Lower leg skin (tissue), 4 donors: ENCODE data around the gene SLC1A4. TPM values are rescaled to one million over a fixed set of nuclear protein-coding genes. Genes with fewer than 3 reads are reported as not detected.

ENCODE experiments used
- DNase-seq, 2 donors: peaks; one replicate each; pipeline ENCODE4 v3.0.0-alpha.2; 2019; ENCODE audit warnings: low spot score in 2 of 2
- H3K4me3 ChIP-seq: fragments of 200-600 bp; sonication (generic); 2 replicates; pipeline ENCODE4 v1.5.1; 2017; ENCODE audit warnings: mild to moderate bottlenecking, low read depth; ENCODE audit not compliant: poor library complexity, severe bottlenecking
- CTCF ChIP-seq, 3 donors: fragments of 450-650 bp; IDR thresholded peaks; one replicate each; pipeline ENCODE4 v1.5.1; 2016; ENCODE audit warnings: antibody characterized with exemption in 3 of 3, mild to moderate bottlenecking in 3 of 3, moderate library complexity in 2 of 3
- POLR2A ChIP-seq, 2 donors: fragments of 450-650 bp; IDR thresholded peaks; one replicate each; pipeline ENCODE4 v1.6.1; 2016 to 2017; ENCODE audit warnings: antibody characterized with exemption in 2 of 2, mild to moderate bottlenecking in 1 of 2, moderate library complexity in 1 of 2
- WGBS, 2 donors: methylation state at CpG; one replicate each; pipeline ENCODE4 v1.1.5; 2018; 5-methylcytosine and 5-hydroxymethylcytosine counted together
- intact Hi-C: fragments of 100-400 bp; cut with DNase I; formaldehyde crosslinking; loops from one replicate; pipeline ENCODE4 v1.15.0; 2023; ENCODE audit warnings: low total_unique reads
- total RNA-seq, 4 donors: library from RNA; depleted of rRNA; stranded (reverse); fragments of >200 nt; gene quantifications; one replicate each; pipeline ENCODE4 v1.1.0, GENCODE V29; 2016

Gene SLC1A4
- total RNA-seq, result 10 to 100 TPM in 3 of 4 donors, 1 to 10 TPM in 1; 8.3 to 31.1 (median 18.0) TPM

DNA sequence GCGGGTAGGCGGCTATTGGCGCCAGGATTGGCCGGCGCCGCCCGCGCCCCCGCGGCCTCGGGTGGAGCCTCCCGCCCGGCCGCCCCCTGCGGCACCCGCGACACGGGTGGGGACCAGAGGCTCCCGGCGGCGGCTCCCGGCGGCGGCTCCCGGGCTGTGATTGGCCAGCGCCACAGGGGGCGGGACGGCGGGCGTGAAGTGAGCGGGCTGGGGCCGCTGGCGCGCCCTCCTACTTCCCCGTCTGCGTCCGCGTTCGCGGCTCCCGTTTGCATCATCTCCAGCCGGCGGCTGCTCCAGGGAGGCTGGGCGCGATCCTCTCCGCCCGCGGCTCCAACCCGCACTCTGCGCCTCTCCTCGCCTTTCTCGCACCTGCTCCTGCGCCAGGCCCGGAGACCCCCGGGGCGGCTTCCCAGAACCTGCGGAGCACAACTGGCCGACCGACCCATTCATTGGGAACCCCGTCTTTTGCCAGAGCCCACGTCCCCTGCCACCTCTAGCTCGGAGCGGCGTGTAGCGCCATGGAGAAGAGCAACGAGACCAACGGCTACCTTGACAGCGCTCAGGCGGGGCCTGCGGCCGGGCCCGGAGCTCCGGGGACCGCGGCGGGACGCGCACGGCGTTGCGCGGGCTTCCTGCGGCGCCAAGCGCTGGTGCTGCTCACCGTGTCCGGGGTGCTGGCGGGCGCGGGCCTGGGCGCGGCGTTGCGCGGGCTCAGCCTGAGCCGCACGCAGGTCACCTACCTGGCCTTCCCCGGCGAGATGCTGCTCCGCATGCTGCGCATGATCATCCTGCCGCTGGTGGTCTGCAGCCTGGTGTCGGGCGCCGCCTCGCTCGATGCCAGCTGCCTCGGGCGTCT is at the start of gene SLC1A4:
TSS of gene SLC1A4 (plus strand) at position 274 of the 856 bp plus-strand sequence. CDS start at position 519, 245 bp downstream.
- WGBS, 2 donors, result 0 to 3% methylated on average over 39 to 77 of the region's 109 CpGs
- intact Hi-C loops, result no loop called here
- peak within 1 kb of the TSS; percentile 52 for H3K4me3 ChIP-seq
- peak; percentile 80 to 98 for DNase-seq
- TF ChIP-seq POLR2A (IDR thresholded peaks at IDR 0.05) (no peak), CTCF (IDR thresholded peaks at IDR 0.05) (no peak)

DNA sequence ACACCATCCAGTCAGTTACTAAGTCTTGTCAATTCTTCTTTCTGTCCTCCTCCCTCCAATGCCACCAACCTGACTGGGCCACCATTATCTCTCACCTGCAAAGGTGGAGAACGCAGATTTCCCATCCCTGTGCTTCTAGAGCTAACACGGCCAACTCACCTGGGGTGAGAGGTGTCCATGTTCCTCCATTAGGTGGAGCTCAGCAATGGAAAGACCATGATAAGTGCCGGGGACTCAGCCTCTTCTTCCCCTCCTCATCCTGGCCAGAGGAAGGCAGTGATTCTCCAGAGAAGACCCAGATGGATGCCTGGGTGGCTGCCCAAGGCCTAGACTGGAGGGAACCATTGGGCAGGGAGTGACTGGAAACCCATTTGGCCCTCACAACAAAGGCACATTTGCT is 48.1 kb upstream of the SLC1A4 start:
- no peak overlapping the region for H3K4me3 ChIP-seq
- 94 to 97% methylated on average over 3 of the region's 3 CpGs for WGBS, 2 donors
- intact Hi-C loops, result no loop called here
- DNase-seq, result no peak
- TF ChIP-seq CTCF (IDR thresholded peaks at IDR 0.05) (no peak), POLR2A (IDR thresholded peaks at IDR 0.05) (no peak)

DNA sequence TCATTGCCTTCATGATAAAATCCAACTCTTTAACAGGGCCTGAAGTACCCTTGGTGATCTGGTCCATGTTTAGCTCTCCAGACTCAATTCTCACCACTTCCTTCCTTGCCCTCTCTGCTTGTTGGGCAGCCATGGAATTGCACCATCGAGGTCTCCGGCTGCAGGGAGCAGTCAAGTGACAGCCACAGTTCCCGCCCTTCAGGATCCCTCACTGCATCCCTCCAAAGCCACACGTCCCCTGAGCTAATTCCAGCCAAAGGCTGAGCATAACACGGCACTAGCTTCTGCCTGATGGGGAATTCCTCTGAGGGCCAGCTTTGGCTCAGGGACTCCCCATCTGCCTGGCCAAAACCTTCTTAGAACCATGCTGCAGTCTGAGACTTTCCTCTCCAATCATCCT is 47.4 kb upstream of the SLC1A4 start:
- intact Hi-C loops, result no loop called here
- TF ChIP-seq CTCF (IDR thresholded peaks at IDR 0.05) (no peak), POLR2A (IDR thresholded peaks at IDR 0.05) (no peak)
- WGBS, 2 donors, result 54 to 56% methylated on average over 5 of the region's 5 CpGs
- no peak overlapping the region for H3K4me3 ChIP-seq
- DNase-seq, result no peak

DNA sequence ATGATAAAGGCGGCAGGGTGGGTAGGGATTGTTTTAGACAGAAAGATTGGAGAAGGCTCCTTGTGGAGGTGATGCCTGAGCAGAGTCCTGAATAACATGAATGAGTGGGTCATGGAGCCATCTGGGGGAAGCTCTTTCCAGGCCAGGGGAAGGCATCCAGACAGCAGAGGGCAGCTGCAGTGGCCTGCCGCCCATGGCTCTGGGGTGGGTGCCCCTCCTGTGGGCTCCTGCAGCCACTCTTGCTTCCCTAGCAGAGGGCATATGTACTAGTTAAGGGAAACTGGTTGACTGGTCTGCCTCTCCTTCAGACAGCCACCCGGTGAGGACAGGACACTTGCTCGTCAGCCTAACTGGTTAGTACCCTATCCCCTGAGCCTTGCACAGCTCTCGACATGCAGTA is 46.5 kb upstream of the SLC1A4 start:
- no peak overlapping the region for H3K4me3 ChIP-seq
- intact Hi-C loops, result no loop called here
- WGBS, 2 donors, result 80 to 96% methylated on average over 5 of the region's 5 CpGs
- no peak for DNase-seq
- TF ChIP-seq CTCF (IDR thresholded peaks at IDR 0.05) (no peak), POLR2A (IDR thresholded peaks at IDR 0.05) (no peak)

GRCh38 chr2:64943387-64944150 is 45.6 kb upstream of the SLC1A4 start:
- no peak overlapping the region for H3K4me3 ChIP-seq
- DNase-seq, result peak; percentile 79 to 94
- intact Hi-C loops, result no loop called here
- TF ChIP-seq POLR2A (IDR thresholded peaks at IDR 0.05) (no peak), CTCF (IDR thresholded peaks at IDR 0.05) (peak in 1 of 3 donors; percentile 34)
- 27 to 44% methylated on average over 12 of the region's 12 CpGs for WGBS, 2 donors
